Forelimb muscle (tissue), 1 donor: ENCODE results near the gene ARFIP2. TPM values are rescaled to one million over a fixed set of nuclear protein-coding genes. Genes with fewer than 3 reads are reported as not detected.

Source experiments
- DNase-seq: peaks from one replicate; pipeline ENCODE4 v3.0.0-alpha.2; 2013; ENCODE audit warnings: low read depth
- polyA plus RNA-seq: library from polyadenylated mRNA; unstranded; fragments of 120-200 nt; gene quantifications from one replicate; pipeline ENCODE4 v1.2.1, GENCODE V29; 2013; ENCODE audit not compliant: insufficient read length

Gene ARFIP2
- polyA plus RNA-seq, 1 donor, result 33.1 TPM

GRCh38 chr11:6443269-6444003 is 37.7 kb downstream of the ARFIP2 start:
- no peak for DNase-seq

- no peak for DNase-seq
Observed at GRCh38 chr11:6442441-6442840, 38.7 kb downstream of the ARFIP2 start.

GRCh38 chr11:6440906-6441358 is 40.2 kb downstream of the ARFIP2 start, which contains the start of gene HPX:
Gene HPX, minus strand, starts transcription at chr11:6440987. Its CDS starts 24 bp downstream, at chr11:6440963.
- no peak for DNase-seq

GRCh38 chr11:6438979-6439571 is 42.1 kb downstream of the ARFIP2 start:
- DNase-seq, result no peak

- no peak for DNase-seq
Observed at GRCh38 chr11:6437993-6438392, 43.1 kb downstream of the ARFIP2 start.

GRCh38 chr11:6437423-6437822 is 43.7 kb downstream of the ARFIP2 start:
- no peak for DNase-seq

GRCh38 chr11:6433998-6434660 is 47.0 kb downstream of the ARFIP2 start:
- DNase-seq, result no peak

GRCh38 chr11:6431861-6432260 is 49.3 kb downstream of the ARFIP2 start:
- DNase-seq, result no peak

GRCh38 chr11:6427516-6427915 is 53.6 kb downstream of the ARFIP2 start:
- no peak for DNase-seq

Other genes with a start within 250 kb of the ARFIP2 start
- 24.1 TPM for gene FHIP1B, start 246.7 kb downstream of the ARFIP2 start, polyA plus RNA-seq
- 0.15 TPM for gene CNGA4, start 242.2 kb downstream of the ARFIP2 start, polyA plus RNA-seq
- gene CCKBR, start 221.5 kb downstream of the ARFIP2 start, polyA plus RNA-seq, result not detected
- gene CAVIN3, start 160.8 kb downstream of the ARFIP2 start, polyA plus RNA-seq, result 32.5 TPM
- gene SMPD1, start 90.9 kb downstream of the ARFIP2 start, polyA plus RNA-seq, result 22.4 TPM
- 29.1 TPM for gene APBB1, start 62.2 kb downstream of the ARFIP2 start, polyA plus RNA-seq
- 2.5 TPM for gene HPX, start 40.3 kb downstream of the ARFIP2 start, polyA plus RNA-seq
- 17.2 TPM for gene TRIM3, start 7.4 kb downstream of the ARFIP2 start, polyA plus RNA-seq
- gene TIMM10B, start 170 bp upstream of the ARFIP2 start, polyA plus RNA-seq, result 16.3 TPM
- 9.8 TPM for gene DNHD1, start 15.9 kb upstream of the ARFIP2 start, polyA plus RNA-seq
- gene RRP8, start 122.3 kb upstream of the ARFIP2 start, polyA plus RNA-seq, result 22.0 TPM
- gene ILK, start 122.4 kb upstream of the ARFIP2 start, polyA plus RNA-seq, result 150 TPM
- gene TAF10, start 130.9 kb upstream of the ARFIP2 start, polyA plus RNA-seq, result 120 TPM
- gene TPP1, start 138.1 kb upstream of the ARFIP2 start, polyA plus RNA-seq, result 33.7 TPM
- 35.8 TPM for gene DCHS1, start 174.5 kb upstream of the ARFIP2 start, polyA plus RNA-seq
- gene MRPL17, start 202.0 kb upstream of the ARFIP2 start, polyA plus RNA-seq, result 62.7 TPM